Fibroblast of skin of scalp (primary cell): ENCODE results near the gene ETFA.
"Not testable (repeated sequence)": the region's sequence is repeated elsewhere in the genome, so short reads cannot be mapped to it uniquely, and the experiment has no call there.

Experiments used
- DNase-seq: peaks from one replicate; pipeline ENCODE4 v3.0.0-alpha.2; 2013

Gene ETFA

DNA sequence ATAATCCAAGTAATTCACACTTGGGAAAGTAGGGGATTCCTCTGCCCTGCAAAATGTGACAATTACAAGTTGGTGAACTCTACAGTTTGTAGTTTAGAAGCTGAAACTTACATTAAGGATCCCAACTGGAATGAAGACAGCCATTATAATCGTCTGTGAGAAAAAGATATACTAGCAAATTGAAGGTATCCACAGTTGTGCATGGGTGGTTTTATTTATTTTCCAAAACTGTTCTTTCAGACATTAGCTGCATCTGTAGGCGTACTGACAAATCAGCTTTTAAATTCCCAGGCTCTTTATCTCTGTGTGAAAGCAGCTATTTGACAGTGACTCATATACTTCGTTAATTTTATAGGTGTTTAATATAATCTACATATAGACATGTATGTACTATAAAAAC is 12.8 kb upstream of the ETFA start:
- DNase-seq, result no peak

DNA sequence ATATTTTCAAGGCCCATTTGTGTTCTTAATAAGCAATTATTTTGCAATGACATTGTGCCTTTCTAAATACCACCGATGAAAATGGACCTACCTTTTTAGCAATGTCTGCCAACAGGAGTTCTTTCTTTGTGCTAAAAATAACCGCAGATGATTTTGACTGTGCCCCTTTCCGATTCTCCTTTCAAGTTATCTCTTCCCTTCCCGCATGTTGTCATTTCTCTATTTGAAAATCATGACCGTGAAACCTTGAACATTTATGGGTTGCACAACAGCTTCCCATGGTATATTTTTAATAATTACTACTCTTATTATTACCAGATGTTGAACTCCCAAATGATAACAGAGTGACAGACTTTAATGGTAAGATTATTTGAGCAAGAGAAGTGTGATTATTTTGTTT is 10.3 kb upstream of the ETFA start:
- DNase-seq, result no peak

DNA sequence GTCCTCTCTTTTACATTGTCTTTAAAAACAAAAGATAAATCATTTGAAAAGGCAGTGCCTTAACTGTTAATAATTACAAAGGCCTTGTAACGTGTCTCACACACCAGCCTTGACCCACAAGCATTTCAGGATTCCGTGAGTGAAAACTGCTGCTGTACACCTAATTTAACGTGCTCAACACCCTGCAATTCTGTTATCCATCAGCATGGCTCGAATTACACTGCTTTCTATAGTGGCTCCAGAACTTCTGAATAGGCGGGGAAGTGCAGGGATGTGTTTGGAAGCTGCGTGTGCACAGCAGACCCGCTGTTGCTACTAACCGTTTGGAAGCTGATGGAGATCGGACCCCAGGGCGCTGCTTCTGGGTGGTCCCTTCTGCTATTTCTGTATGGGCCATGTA is 9.9 kb upstream of the ETFA start:
- DNase-seq, result no peak

DNA sequence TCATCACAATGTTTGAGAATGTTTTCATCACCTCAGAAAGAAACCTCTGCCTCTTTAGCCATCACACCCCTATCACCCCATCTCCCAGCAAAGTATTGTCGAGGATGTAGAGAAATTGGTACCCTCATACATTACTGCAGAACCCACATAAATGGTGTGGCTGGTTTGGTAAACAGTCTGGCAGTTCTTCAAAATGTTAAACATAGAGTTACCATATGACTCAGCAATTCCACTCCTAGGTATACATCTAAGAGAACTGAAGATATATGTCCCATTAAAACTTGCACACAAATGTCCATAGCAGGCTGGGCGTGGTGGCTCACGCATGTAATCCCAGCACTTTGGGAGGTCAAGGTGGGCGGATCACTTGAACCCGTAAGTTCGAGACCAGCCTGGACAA is 8.7 kb upstream of the ETFA start:
- no peak for DNase-seq

DNA sequence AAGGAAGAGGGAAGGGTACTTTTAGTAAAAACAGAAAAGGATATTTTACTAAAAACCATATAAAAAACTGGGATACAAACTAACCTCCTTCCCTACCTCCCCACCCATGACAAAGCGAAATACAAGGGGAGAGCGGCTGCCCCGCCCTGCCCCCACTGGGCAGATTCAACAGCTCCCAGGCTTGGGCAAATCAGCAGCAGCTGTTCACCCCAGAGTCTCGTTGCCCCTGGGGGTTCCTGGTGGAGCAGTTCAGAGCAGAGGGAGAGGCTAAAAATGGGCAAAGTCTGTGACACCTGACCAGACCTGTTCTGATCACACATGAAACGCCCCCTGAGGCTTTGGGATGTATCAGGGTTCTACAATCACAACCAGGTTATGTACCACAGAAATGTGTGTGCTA is 2.5 kb upstream of the ETFA start:
- DNase-seq, result no peak

DNA sequence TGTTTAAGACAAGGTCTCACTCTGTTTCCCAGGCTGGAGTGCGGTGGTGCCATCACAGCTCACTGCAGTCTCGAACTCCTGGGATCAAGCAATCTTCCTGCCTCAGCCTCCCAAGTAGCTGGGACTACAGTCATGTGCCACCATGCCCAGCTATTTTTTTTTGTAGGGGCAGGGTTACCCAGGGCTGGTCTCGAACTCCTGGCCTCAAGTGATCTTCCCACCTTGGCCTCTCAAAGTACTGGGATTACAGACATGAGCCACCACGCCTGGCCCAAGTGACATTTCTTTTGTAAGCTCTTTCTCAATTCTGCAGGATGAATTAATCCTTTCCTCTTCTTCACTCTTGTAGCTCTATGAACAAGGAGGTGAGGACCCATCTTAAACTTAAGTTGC is 1.9 kb upstream of the ETFA start:
- not testable (repeated sequence) for DNase-seq

DNA sequence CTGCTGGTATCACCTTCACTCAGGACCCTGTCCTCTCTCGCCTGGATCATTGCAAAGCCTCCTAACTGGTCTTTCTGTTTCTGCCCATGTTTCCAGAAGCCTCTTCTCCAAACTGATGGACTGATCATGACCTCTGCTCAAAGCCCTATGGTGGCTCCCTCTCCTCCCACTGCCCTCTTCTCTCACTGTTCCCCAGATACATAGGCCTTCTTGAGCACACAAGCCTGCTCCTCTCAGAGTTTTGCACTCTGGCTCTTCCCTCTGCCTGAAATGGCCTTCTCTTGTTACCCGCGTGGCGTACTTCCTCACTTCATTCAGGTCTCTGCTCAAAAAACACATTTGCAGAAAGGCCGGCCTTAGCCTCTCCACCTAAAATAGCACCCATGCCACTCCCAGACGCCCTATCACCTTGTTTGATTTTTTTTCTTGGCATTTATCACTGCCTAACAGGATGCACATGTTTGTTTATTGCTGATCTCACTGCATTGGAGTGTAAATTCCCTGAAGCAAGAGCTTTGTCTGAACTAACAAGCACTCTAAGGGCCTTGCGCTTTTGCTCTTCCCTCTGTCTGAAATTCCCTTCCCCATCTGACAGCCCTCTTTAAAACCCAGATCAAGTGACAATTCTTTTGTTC is 1.4 kb upstream of the ETFA start:
- peak; percentile 22 for DNase-seq

DNA sequence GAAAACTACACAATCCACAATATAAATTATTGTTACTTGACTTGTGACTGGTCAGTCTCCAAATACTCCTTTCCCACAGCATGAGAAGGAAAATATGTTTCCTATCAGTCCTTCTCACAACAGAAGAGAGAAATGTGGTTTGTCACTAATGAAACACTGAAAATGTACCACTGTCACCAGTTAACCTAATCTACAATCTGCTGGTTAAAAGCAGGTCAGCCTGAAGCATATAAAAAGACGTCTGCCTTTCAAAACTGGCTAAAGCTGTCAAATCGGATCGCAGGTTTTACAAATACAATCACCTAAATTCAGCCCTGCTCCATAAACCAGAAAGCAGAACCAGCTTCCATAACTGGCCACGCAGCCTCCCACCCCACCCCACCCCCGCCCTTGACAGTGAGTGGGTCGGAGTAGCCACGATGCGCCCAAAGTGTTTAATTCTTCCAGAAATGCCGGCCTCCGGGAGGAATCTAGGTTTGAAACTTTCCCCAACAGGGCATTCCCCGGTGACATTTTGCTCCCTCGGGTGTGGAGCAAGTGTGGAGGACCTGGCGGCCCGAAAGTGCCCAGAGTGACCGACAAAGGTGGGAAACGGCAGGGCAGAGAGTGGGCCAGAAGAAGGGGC is 682 bp downstream of the ETFA start:
- peak; percentile 14 for DNase-seq

DNA sequence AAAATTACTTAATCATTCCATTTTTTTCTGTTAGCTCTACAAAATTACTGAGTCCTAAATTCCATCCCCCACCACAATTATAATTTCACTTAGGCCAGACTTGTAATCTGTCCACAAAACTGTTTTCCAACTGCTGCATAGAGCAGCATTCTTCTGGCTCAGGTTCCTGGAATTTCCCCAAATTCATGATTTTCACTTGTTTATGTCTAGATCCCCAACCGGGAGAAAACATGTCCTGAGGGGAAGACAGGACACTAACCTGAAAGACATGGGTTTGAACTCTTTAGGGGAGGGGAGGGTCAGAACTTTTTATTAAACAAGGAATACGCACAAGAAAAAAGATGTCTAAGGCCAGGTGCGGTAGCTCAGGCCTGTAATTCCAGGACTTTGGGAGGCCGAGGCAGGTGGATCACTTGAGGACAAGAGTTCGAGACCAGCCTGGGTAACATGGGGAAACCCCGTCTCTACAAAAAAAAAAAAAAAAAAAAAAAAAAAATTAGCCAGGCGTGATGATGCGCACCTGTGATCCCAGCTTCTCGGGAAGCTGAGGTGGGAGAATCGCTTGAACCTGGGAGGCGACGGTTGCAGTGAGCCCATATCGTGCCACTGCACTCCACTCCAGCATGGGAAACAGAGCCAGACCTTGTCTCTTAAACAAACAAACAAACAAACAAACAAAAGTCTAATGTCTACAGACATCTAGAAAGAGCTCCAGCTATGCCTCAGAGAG is 1.5 kb downstream of the ETFA start:
- no peak for DNase-seq

DNA sequence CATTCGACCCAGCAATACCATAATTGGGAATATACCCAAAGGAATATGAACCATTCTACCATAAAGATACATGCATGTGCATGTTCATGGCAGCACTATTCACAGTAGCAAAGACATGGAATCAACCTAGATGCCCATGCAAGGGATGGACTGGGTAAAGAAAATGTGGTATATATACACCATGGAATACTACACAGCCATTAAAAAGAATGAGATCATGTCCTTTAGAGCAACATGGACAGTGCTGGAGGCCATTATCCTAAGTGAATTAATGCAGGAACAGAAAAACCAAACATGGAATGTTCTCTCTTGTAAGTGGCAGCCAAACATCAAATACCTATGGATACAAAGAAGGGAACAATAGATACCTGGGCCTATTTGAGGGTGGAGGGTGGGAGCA is 7.4 kb downstream of the ETFA start:
- no peak for DNase-seq

DNA sequence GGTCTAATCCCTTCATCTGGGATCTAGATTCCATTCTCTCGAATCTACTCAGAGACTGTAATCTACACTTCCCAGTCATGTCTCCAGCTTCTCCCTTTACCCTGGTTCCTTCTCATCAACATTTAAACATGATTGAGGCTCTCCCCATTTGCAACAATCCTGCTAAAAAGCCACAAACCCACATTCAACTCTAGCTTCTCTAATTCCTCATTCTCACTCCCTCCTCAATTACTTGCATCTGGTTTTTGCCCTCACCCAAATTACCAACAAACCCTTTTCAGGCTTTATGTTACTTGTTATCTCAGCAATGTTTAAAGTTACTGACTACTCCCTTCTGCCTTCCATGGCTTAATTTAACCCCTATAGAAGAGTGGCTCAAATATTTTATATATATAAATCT is 11.5 kb downstream of the ETFA start:
- no peak for DNase-seq

DNA sequence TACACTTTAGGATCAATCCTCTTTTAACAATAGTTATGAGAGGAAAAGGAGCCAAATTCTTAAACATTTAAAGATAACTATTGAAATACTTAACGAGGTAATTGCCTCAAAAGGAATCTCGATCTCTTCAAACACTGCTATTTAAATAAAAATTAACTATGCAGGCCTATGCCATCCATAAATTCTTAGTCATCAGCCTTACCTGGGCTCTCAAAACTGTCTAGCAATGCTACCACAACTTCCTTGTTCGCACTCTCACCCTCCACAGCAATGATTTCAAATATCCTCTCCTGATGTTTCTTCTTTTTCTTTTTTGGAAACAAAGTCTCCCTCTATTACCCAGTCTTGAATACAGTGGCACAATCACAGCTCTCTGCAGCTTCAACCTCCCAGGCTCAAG is 12.3 kb downstream of the ETFA start:
- no peak for DNase-seq

DNA sequence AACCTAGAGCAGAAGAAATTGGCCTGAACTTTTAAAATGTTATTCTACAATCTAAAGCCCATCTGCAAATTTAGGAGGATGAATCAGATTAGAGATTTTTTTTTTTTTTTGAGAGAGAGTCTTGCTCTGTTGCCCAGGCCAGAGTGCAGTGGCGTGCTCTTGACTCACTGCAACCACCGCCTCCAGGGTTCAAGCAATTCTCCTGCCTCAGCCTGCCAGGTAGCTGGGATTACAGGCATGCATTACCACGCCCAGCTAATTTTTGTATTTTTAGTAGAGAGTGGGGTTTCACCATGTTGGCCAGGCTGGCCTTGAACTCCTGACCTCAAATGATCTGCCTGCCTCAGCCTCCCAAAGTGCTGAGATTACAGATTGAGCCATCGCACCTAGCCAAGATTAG is 13.3 kb downstream of the ETFA start:
- not testable (repeated sequence) for DNase-seq

DNA sequence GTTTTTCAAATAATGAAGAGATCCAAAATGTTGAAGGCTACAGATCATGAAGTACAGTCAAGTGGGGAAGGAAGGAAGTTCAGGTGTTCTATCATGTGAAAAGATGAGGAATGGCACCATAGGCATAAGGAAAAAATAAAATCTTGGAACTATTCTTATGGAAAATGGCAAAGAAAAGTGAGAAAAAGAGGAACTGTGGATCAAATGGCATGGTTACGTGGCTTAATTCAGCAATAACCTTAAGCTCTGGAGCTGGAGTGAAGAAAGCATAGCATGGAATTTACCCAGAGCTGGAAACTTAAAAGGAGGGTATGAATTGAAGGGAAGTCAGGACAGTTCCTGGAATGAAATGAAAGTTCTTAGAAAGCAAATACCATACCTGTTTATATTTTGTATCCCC is 14.4 kb downstream of the ETFA start:
- no peak for DNase-seq

DNA sequence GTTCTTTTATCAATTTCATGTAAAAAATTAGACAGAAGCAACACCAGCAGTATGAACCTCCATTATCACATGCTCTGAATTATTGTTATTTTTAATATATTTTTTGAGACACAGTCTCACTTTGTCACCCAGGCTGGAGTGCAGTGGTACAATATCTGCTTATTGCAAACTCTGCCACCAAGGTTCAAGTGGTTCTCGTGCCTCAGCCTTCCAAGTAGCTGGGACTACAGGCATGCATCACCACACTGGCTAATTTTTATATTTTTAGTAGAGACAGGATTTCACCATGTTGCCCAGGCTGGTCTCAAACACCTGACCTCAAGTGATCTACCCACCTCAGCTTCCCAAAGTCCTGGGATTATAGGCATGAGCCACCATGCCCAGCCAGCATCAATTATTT is 16.8 kb downstream of the ETFA start:
- DNase-seq, result not testable (repeated sequence)

DNA sequence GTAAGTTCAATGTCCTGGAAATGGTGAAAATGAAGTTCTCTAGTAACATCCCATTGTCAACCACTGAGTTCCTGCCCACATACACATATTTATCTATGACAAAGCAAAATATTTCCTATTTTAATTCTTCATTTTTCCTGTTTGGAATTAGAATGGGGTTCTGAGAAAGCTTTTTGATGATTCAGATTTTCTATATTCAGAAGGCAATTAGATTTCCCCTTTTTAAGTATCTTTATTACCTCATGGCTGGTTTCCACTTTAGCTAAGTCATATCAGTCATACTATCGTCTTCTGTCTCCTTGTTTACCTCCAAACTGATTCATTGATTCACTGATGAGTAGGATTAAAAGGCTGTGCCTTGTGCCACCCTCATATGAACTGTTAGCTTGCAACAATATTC is 17.9 kb downstream of the ETFA start:
- peak; percentile 5 for DNase-seq

DNA sequence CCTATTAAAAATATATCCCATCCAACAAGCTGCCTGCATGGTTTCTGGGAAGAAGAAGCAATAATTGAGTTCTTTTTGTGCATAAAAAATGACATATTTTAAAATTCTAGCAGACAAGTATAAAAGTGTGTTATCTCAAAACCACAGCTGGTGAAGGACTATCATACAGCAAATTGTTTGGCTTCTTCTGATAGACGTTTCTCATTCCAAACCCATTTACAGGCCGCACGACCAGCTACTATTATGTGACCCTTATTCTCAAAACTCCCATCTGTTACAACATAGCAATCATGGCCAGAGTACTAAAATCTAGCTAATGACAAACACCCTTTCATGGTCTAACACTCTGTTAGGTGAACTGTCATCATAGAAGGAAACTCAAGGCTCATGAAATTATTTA is 21.7 kb downstream of the ETFA start:
- no peak for DNase-seq

DNA sequence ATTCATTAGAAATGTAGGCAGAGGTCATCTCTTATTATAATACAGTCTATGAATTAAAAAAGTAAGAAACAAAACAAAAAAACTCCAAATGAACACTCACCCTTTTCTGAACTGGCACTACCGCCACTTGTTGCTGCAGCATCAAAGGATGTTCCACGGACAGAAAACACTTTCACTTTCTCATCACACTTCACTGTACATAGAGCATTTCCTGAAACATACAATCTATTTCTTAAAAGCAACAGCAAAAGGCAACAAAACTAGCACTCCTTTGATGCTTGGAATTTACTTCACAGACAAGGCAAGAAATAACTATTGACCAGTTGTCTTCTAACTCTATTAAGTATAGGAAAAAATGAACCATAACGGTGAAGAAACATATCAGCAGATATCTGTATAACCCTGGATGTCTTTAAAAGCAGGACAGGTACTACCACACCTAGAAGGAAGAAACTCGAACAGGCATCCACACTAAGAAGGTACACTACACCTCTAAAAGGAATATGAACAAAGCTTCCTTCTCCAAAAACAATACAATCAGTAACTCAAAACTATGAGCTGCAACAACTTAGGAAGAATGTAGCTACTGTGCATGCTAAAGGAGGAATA is 24.9 kb downstream of the ETFA start:
- no peak for DNase-seq

DNA sequence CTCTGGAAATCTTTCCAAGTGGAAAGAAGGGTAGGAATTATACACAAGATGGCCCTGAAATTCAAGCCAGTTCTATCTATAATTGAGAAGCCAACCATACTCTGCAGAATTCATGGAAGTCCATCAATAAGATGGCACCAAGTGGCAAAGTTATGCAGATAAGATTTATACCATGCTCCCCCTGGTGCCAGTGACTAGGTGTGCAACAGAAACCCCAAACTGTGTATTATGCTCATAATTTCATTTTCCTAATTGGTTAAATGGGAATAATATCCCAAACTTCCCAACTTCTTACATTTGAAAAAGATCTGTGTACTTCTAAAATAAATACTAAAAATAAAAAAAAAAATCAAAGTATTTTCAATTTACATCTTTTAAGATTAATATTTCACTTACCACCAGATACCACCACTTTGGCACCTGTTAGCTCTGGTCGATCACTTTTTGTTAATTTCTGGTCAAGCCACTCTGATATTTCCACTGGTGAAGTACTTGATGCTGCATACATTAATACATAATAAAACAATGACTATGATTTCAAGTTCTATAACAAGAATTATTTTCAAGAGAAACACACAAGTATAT is 25.9 kb downstream of the ETFA start:
- DNase-seq, result peak; percentile 12

DNA sequence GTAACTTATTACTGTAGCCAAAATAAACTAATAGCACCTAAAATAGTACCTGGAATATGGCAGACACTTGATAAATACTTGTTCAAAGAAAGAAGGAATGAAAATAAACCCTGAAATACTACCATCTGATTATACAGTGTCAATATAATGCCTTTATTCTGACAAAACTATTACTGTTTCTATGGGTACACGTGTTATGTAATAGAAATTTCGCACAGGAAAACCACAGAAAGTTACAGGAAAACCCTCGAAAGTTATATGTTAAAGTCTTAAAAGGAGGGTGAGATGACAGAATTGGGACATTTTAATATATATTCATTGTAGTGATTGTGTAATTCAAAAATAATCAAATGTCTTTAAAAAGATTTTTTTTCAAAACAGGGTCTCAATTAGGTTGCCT is 28.8 kb downstream of the ETFA start:
- DNase-seq, result no peak

DNA sequence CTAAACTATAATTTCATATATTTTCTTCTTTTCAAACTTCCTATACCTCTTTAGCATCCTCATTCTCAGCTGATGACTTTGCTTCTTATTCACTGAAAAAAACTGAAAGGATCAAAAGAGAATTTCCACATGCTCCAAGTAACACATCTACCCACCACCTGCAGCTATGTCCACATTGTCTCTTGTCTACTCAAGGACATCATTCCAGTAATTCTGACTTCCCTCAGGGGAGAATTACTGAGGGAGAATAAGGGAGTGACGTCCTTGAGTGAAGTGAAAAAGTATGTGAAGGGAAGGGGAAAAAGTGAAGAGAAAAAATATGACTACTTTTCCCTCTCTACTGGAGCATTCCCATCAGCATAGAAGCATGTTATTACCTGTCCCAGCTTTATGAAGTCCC is 32.6 kb downstream of the ETFA start:
- DNase-seq, result no peak

DNA sequence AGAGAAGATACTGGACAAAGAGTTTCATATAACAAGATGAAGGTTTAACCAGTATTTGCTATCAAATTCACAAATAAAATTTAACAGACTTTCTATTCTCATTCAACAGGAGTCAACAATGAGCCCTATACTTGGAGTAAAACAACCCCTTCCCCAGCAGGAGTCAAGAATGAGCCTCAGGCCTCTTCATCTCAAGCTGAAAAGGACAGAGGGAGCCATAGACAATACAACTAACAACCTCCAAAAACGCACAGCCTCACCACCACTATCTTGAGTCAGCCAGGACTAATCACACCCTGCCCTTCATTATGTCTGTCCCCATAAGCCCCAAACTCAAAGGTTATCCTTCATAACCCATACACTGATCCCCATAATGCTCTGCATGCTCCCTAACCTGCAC is 36.4 kb downstream of the ETFA start:
- no peak for DNase-seq

DNA sequence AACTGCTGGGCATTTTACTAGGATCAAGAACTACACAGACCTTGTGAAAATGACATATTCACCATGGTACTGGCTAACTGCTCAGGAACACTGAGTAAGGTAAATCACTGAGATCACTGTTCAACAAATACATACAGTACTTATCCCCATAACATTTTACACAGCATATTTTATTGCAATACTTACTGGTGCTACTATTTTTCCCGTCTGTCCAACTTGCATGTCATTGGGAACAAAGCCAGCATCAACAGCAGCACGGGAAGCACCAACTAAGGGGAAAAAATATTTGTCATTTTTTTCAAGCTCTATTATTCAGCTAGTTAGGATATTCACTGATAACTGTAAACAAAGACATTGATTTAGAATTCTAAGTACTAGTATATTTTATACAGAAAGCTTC is 37.0 kb downstream of the ETFA start:
- peak; percentile 34 for DNase-seq

DNA sequence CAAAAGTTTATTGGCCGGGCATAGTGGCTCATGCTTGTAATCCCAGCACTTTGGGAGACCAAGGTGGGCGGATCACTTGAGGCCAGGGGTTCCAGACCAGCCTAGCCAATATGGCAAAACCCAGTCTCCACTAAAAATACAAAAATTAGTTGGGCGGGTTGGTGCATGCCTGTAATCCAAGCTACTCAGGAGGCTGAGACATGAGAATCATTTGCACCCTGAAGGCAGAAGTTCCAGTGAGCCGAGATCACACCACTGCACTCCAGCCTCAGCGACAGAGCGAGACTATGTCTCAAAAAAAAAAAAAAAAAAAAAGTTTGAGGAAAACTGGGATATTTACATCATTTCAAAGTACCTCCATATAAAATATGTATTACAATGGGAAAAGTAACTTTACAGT is 40.4 kb downstream of the ETFA start:
- no peak for DNase-seq
